Measurements from ENCODE around the gene CDCA7L. TPM values are rescaled to one million over a fixed set of nuclear protein-coding genes. Genes with fewer than 3 reads are reported as not detected.

The CDCA7L gene
- polyA plus RNA-seq, 1 donor: 16.6 TPM

GRCh38 chr7:21967598-21968003 lies 21.9 kb upstream of the CDCA7L start:
- Histone ChIP-seq H3K27me3 (ENCODE audit: control insufficient read depth, insufficient read depth, low read length) (peaks cover 11% of the 10 kb centered on the region), H3K4me1 (ENCODE audit: control insufficient read depth, insufficient read depth, low read length) (no peaks in the 10 kb centered on the region), H3K9me3 (ENCODE audit: control insufficient read depth, low read depth, low read length) (no peaks in the 10 kb centered on the region), H3K4me3 (ENCODE audit: low read length) (no peak overlapping the region), H3K27ac (ENCODE audit: low read length) (no peak overlapping the region), H3K36me3 (ENCODE audit: control insufficient read depth, insufficient read depth, low read length) (no peaks in the 10 kb centered on the region)
- DNase-seq: no peak
- no CpG with 5 or more reads among the region's 8 CpGs for WGBS (ENCODE audit: insufficient coverage, low lambda C conversion rate)

- DNase-seq: no peak
- no peak overlapping the region for H3K4me3 ChIP-seq (ENCODE audit: low read length)
- no CpG with 5 or more reads among the region's 1 CpG for WGBS (ENCODE audit: insufficient coverage, low lambda C conversion rate)
- H3K9me3 ChIP-seq (ENCODE audit: control insufficient read depth, low read depth, low read length): no peaks in the 10 kb centered on the region
- H3K27me3 ChIP-seq (ENCODE audit: control insufficient read depth, insufficient read depth, low read length): peaks cover 16% of the 10 kb centered on the region
- H3K36me3 ChIP-seq (ENCODE audit: control insufficient read depth, insufficient read depth, low read length): no peaks in the 10 kb centered on the region
- H3K4me1 ChIP-seq (ENCODE audit: control insufficient read depth, insufficient read depth, low read length): no peaks in the 10 kb centered on the region
- no peak overlapping the region for H3K27ac ChIP-seq (ENCODE audit: low read length)
Measured at GRCh38 chr7:21966271-21966670, 20.6 kb upstream of the CDCA7L start.

- H3K4me1 ChIP-seq (ENCODE audit: control insufficient read depth, insufficient read depth, low read length): no peaks in the 10 kb centered on the region
- no peak for DNase-seq
- no peak overlapping the region for H3K4me3 ChIP-seq (ENCODE audit: low read length)
- H3K27me3 ChIP-seq (ENCODE audit: control insufficient read depth, insufficient read depth, low read length): peaks cover 16% of the 10 kb centered on the region
- no peaks in the 10 kb centered on the region for H3K36me3 ChIP-seq (ENCODE audit: control insufficient read depth, insufficient read depth, low read length)
- no CpG with 5 or more reads among the region's 1 CpG for WGBS (ENCODE audit: insufficient coverage, low lambda C conversion rate)
- H3K9me3 ChIP-seq (ENCODE audit: control insufficient read depth, low read depth, low read length): no peaks in the 10 kb centered on the region
- no peak overlapping the region for H3K27ac ChIP-seq (ENCODE audit: low read length)
Measured at GRCh38 chr7:21965291-21965690, 19.6 kb upstream of the CDCA7L start.

- no CpG with 5 or more reads among the region's 9 CpGs for WGBS (ENCODE audit: insufficient coverage, low lambda C conversion rate)
- Histone ChIP-seq H3K36me3 (ENCODE audit: control insufficient read depth, insufficient read depth, low read length) (no peaks in the 10 kb centered on the region), H3K9me3 (ENCODE audit: control insufficient read depth, low read depth, low read length) (no peaks in the 10 kb centered on the region), H3K4me1 (ENCODE audit: control insufficient read depth, insufficient read depth, low read length) (no peaks in the 10 kb centered on the region), H3K4me3 (ENCODE audit: low read length) (no peak overlapping the region), H3K27me3 (ENCODE audit: control insufficient read depth, insufficient read depth, low read length) (peaks cover 16% of the 10 kb centered on the region), H3K27ac (ENCODE audit: low read length) (no peak overlapping the region)
- DNase-seq: no peak
Measured at GRCh38 chr7:21962677-21963076, 17.0 kb upstream of the CDCA7L start.

- Histone ChIP-seq H3K36me3 (ENCODE audit: control insufficient read depth, insufficient read depth, low read length) (no peaks in the 10 kb centered on the region), H3K4me3 (ENCODE audit: low read length) (no peak overlapping the region), H3K9me3 (ENCODE audit: control insufficient read depth, low read depth, low read length) (peaks cover 2% of the 10 kb centered on the region), H3K4me1 (ENCODE audit: control insufficient read depth, insufficient read depth, low read length) (no peaks in the 10 kb centered on the region), H3K27ac (ENCODE audit: low read length) (no peak overlapping the region), H3K27me3 (ENCODE audit: control insufficient read depth, insufficient read depth, low read length) (peaks cover 14% of the 10 kb centered on the region)
- no CpG with 5 or more reads among the region's 3 CpGs for WGBS (ENCODE audit: insufficient coverage, low lambda C conversion rate)
- DNase-seq: no peak
Measured at GRCh38 chr7:21960922-21961321, 15.2 kb upstream of the CDCA7L start.

GRCh38 chr7:21959387-21959776 lies 13.7 kb upstream of the CDCA7L start:
- no peak for DNase-seq
- Histone ChIP-seq H3K36me3 (ENCODE audit: control insufficient read depth, insufficient read depth, low read length) (no peaks in the 10 kb centered on the region), H3K4me1 (ENCODE audit: control insufficient read depth, insufficient read depth, low read length) (no peaks in the 10 kb centered on the region), H3K27me3 (ENCODE audit: control insufficient read depth, insufficient read depth, low read length) (peaks cover 12% of the 10 kb centered on the region), H3K9me3 (ENCODE audit: control insufficient read depth, low read depth, low read length) (peaks cover 2% of the 10 kb centered on the region), H3K4me3 (ENCODE audit: low read length) (no peak overlapping the region), H3K27ac (ENCODE audit: low read length) (no peak overlapping the region)
- WGBS (ENCODE audit: insufficient coverage, low lambda C conversion rate): 94% methylated on average over 2 of the region's 3 CpGs

- no peak overlapping the region for H3K4me3 ChIP-seq (ENCODE audit: low read length)
- no peaks in the 10 kb centered on the region for H3K36me3 ChIP-seq (ENCODE audit: control insufficient read depth, insufficient read depth, low read length)
- H3K9me3 ChIP-seq (ENCODE audit: control insufficient read depth, low read depth, low read length): peaks cover 2% of the 10 kb centered on the region
- no peaks in the 10 kb centered on the region for H3K4me1 ChIP-seq (ENCODE audit: control insufficient read depth, insufficient read depth, low read length)
- DNase-seq: no peak
- H3K27me3 ChIP-seq (ENCODE audit: control insufficient read depth, insufficient read depth, low read length): peaks cover 12% of the 10 kb centered on the region
- 80% methylated on average over 1 of the region's 3 CpGs for WGBS (ENCODE audit: insufficient coverage, low lambda C conversion rate)
- H3K27ac ChIP-seq (ENCODE audit: low read length): no peak overlapping the region
Measured at GRCh38 chr7:21953781-21954180, 8.1 kb upstream of the CDCA7L start.

- H3K36me3 ChIP-seq (ENCODE audit: control insufficient read depth, insufficient read depth, low read length): no peaks in the 10 kb centered on the region
- peaks cover 4% of the 10 kb centered on the region for H3K4me1 ChIP-seq (ENCODE audit: control insufficient read depth, insufficient read depth, low read length)
- no peak overlapping the region for H3K4me3 ChIP-seq (ENCODE audit: low read length)
- H3K27ac ChIP-seq (ENCODE audit: low read length): no peak overlapping the region
- peaks cover 28% of the 10 kb centered on the region for H3K27me3 ChIP-seq (ENCODE audit: control insufficient read depth, insufficient read depth, low read length)
- 0% methylated on average over 1 of the region's 8 CpGs for WGBS (ENCODE audit: insufficient coverage, low lambda C conversion rate)
- H3K9me3 ChIP-seq (ENCODE audit: control insufficient read depth, low read depth, low read length): no peaks in the 10 kb centered on the region
- DNase-seq: no peak
Measured at GRCh38 chr7:21948887-21949540, 3.3 kb upstream of the CDCA7L start.

- H3K4me3 ChIP-seq (ENCODE audit: low read length): no peak overlapping the region
- H3K27me3 ChIP-seq (ENCODE audit: control insufficient read depth, insufficient read depth, low read length): peaks cover 28% of the 10 kb centered on the region
- no peaks in the 10 kb centered on the region for H3K9me3 ChIP-seq (ENCODE audit: control insufficient read depth, low read depth, low read length)
- no peak for DNase-seq
- no peaks in the 10 kb centered on the region for H3K36me3 ChIP-seq (ENCODE audit: control insufficient read depth, insufficient read depth, low read length)
- WGBS (ENCODE audit: insufficient coverage, low lambda C conversion rate): 70% methylated on average over 2 of the region's 2 CpGs
- no peak overlapping the region for H3K27ac ChIP-seq (ENCODE audit: low read length)
- H3K4me1 ChIP-seq (ENCODE audit: control insufficient read depth, insufficient read depth, low read length): peaks cover 4% of the 10 kb centered on the region
Measured at GRCh38 chr7:21948364-21948763, 2.7 kb upstream of the CDCA7L start.

GRCh38 chr7:21947946-21948345 lies 2.2 kb upstream of the CDCA7L start:
- no peak for DNase-seq
- Histone ChIP-seq H3K27me3 (ENCODE audit: control insufficient read depth, insufficient read depth, low read length) (peaks cover 28% of the 10 kb centered on the region), H3K9me3 (ENCODE audit: control insufficient read depth, low read depth, low read length) (no peaks in the 10 kb centered on the region), H3K36me3 (ENCODE audit: control insufficient read depth, insufficient read depth, low read length) (no peaks in the 10 kb centered on the region), H3K4me1 (ENCODE audit: control insufficient read depth, insufficient read depth, low read length) (peaks cover 4% of the 10 kb centered on the region), H3K4me3 (ENCODE audit: low read length) (no peak overlapping the region), H3K27ac (ENCODE audit: low read length) (no peak overlapping the region)
- WGBS (ENCODE audit: insufficient coverage, low lambda C conversion rate): no CpG with 5 or more reads among the region's 2 CpGs

- H3K4me1 ChIP-seq (ENCODE audit: control insufficient read depth, insufficient read depth, low read length): peaks cover 4% of the 10 kb centered on the region
- peaks cover 28% of the 10 kb centered on the region for H3K27me3 ChIP-seq (ENCODE audit: control insufficient read depth, insufficient read depth, low read length)
- no peak overlapping the region for H3K4me3 ChIP-seq (ENCODE audit: low read length)
- no peak overlapping the region for H3K27ac ChIP-seq (ENCODE audit: low read length)
- 60% methylated on average over 1 of the region's 3 CpGs for WGBS (ENCODE audit: insufficient coverage, low lambda C conversion rate)
- H3K36me3 ChIP-seq (ENCODE audit: control insufficient read depth, insufficient read depth, low read length): no peaks in the 10 kb centered on the region
- DNase-seq: peak in 1 of 2 donors; percentile 23
- no peaks in the 10 kb centered on the region for H3K9me3 ChIP-seq (ENCODE audit: control insufficient read depth, low read depth, low read length)
Measured at GRCh38 chr7:21947056-21947455, 1.4 kb upstream of the CDCA7L start.
